K562 (cell line): ENCODE measurements around the gene BTBD2. TPM values are rescaled to one million over a fixed set of nuclear protein-coding genes. Genes with fewer than 3 reads are reported as not detected.

Source experiments
- BRCA1 ChIP-seq, 2 experiments: fragments of 450-650 bp in 1 of 2; sonication (generic) in 1 of 2; formaldehyde crosslinking in 1 of 2; IDR thresholded peaks; 2 replicates each; pipeline versions ENCODE4 v1.5.0 to v1.6.1; 2017 to 2020; ENCODE audit warnings: mild to moderate bottlenecking in 1 of 2, missing genetic modification reagents in 1 of 2
- BRF1 ChIP-seq: IDR thresholded peaks from 3 replicates; pipeline ENCODE4 v1.6.1; 2011; ENCODE audit warnings: borderline replicate concordance, mild to moderate bottlenecking; ENCODE audit not compliant: insufficient read length; ENCODE audit errors: extremely low read depth
- CBFA2T3 ChIP-seq: fragments of 450-650 bp; IDR thresholded peaks from 2 replicates; pipeline ENCODE4 v1.6.1; 2017
- CSDE1 ChIP-seq, 2 experiments: fragments of 450-650 bp; IDR thresholded peaks; 2 replicates each; pipeline ENCODE4 v1.6.1; 2016; ENCODE audit warnings: mild to moderate bottlenecking in 1 of 2
- ETV1 ChIP-seq: fragments of 450-650 bp; conservative IDR thresholded peaks from 2 replicates; pipeline ENCODE4 v1.6.1; 2016; ENCODE audit warnings: missing genetic modification characterization, control low read depth, low read depth, missing compliant biosample characterization
- JUND ChIP-seq, 2 experiments: IDR thresholded peaks; 2 replicates in 1 of 2; 3 replicates in 1 of 2; pipeline ENCODE4 v1.6.1; 2011; ENCODE audit warnings: borderline replicate concordance in 2 of 2, low read depth in 2 of 2, low read length in 2 of 2, improper control_type of control experiment in 1 of 2, missing biosample characterization in 1 of 2, missing genetic modification characterization in 1 of 2, missing genetic modification reagents in 1 of 2
- NCOA6 ChIP-seq: fragments of 450-650 bp; IDR thresholded peaks from 2 replicates; pipeline ENCODE4 v1.6.1; 2017; ENCODE audit warnings: mild to moderate bottlenecking
- POLR2H ChIP-seq: IDR thresholded peaks from 2 replicates; pipeline ENCODE4 v1.6.1; 2016; ENCODE audit warnings: missing genetic modification characterization, low read depth, mild to moderate bottlenecking, control low read depth, missing compliant biosample characterization, moderate library complexity
- PPARD ChIP-seq: fragments of 250-450 bp; sonication (Bioruptor Pico); IDR thresholded peaks from 2 replicates; pipeline ENCODE4 v1.8.0; 2022; ENCODE audit warnings: inconsistent platforms, mild to moderate bottlenecking, moderate library complexity
- SMAD1 ChIP-seq: fragments of 150-350 bp; IDR thresholded peaks from 2 replicates; pipeline ENCODE4 v1.6.1; 2014; ENCODE audit warnings: low read length, low read depth; ENCODE audit not compliant: partially characterized antibody
- ZEB2 ChIP-seq: fragments of 450-650 bp; IDR thresholded peaks from 2 replicates; pipeline ENCODE4 v1.6.1; 2016
- ZNF143 ChIP-seq: sonication (generic); formaldehyde crosslinking; IDR thresholded peaks from 2 replicates; pipeline ENCODE4 v1.9.0; 2022; ENCODE audit warnings: mild to moderate bottlenecking, missing genetic modification reagents
- ZNF764 ChIP-seq: fragments of 250-450 bp; sonication (Bioruptor Pico); IDR thresholded peaks from 2 replicates; pipeline ENCODE4 v1.4.0; 2020; ENCODE audit warnings: low read depth, mild to moderate bottlenecking, moderate library complexity
- polyA plus RNA-seq, 8 experiments: library from polyadenylated mRNA; depleted of rRNA in 4 of 8; stranded (reverse) in 5 of 8; unstranded in 3 of 8; fragments of >200 nt; fragmentation: Nextera tagmentation in 2 of 8; fragmentation: Illumina TruSeq in 1 of 8; extraction: Ambion mirVana in 2 of 8; extraction: Trizol in 1 of 8; gene quantifications; 2 replicates each; pipeline versions ENCODE4 v1.2.1 to v1.2.3, GENCODE V29; 2011 to 2014; ENCODE audit warnings: inconsistent platforms in 1 of 8, missing spikeins in 1 of 8
- total RNA-seq, 7 experiments: library from RNA; depleted of rRNA in 6 of 7; stranded (reverse); fragments of >200 nt in 6 of 7; fragmentation: Illumina TruSeq in 2 of 7; extraction: Trizol in 2 of 7; gene quantifications; 2 replicates each; pipeline versions ENCODE4 v1.2.1 to v1.2.3, GENCODE V29; 2011 to 2021; ENCODE audit warnings: low replicate concordance in 1 of 7
- TF ChIP-seq, protein P1 (sequence below): fragments of 250-450 bp; sonication (Bioruptor Pico); IDR thresholded peaks from 2 replicates; pipeline ENCODE4 v1.4.0; 2020
- TF ChIP-seq, protein P2 (sequence below), 2 experiments: fragments of 450-650 bp; IDR thresholded peaks; 2 replicates each; pipeline ENCODE4 v1.6.1; 2016
- TF ChIP-seq, protein P3 (sequence below): fragments of 200-800 bp; sonication (Bioruptor generic); IDR thresholded peaks from 2 replicates; pipeline ENCODE4 v1.6.1; 2017; ENCODE audit warnings: missing genetic modification characterization, missing compliant biosample characterization
- TF ChIP-seq, protein P4 (sequence below): fragments of 250-450 bp; sonication (Bioruptor Pico); IDR thresholded peaks from 2 replicates; pipeline ENCODE4 v1.8.0; 2022; ENCODE audit warnings: inconsistent platforms

The BTBD2 gene
- total and polyA plus RNA-seq, 9 of the 15 experiments (the other 6 are each of a cell fraction or from before 2014, with no cell fraction given) = 0.10 to 15.6 (median 6.9) TPM

DNA sequence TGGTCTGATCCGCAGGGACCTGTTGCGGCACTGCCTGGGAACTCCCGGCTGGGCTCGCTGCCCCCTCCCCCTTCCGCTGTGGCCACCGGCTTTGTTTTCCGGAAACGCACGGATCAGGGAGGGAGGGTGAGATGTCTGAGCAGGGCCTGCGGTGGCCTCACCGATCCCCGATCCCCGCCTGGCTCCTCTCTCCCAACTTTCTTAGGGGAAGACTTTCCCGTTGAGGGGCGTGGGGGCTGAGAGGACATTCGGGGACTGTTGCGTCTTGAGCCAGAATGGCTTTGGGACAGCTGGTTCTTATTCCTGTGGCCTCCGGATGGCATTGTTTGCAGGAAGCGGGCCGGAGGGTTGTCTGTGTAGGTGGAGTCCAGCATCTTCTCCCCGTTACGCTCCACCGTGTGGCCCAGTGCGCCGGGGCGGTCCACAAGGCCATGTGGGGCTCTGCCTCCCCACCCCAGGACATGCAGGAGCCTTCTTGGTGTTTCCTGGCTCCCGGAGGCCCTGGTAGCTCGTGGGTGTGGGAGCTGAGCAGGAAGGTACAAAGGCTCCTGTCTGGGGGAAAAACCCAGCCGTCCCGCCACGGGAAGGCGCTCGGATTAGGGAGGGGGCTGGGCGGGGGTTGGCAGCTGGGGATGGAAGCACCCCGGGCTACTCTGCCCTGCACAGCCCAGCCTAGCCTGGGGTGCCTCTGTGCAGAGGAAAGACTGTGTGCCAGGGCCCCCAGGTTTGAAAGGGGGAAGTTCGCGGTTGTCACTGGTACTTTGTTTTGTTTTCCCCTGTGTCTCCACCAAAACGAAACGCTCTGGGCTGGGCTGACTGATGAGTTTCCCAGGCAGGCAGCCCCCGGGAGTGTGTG, 73.2 kb downstream of the BTBD2 start (continued):
- TF ChIP-seq, protein P1, sequence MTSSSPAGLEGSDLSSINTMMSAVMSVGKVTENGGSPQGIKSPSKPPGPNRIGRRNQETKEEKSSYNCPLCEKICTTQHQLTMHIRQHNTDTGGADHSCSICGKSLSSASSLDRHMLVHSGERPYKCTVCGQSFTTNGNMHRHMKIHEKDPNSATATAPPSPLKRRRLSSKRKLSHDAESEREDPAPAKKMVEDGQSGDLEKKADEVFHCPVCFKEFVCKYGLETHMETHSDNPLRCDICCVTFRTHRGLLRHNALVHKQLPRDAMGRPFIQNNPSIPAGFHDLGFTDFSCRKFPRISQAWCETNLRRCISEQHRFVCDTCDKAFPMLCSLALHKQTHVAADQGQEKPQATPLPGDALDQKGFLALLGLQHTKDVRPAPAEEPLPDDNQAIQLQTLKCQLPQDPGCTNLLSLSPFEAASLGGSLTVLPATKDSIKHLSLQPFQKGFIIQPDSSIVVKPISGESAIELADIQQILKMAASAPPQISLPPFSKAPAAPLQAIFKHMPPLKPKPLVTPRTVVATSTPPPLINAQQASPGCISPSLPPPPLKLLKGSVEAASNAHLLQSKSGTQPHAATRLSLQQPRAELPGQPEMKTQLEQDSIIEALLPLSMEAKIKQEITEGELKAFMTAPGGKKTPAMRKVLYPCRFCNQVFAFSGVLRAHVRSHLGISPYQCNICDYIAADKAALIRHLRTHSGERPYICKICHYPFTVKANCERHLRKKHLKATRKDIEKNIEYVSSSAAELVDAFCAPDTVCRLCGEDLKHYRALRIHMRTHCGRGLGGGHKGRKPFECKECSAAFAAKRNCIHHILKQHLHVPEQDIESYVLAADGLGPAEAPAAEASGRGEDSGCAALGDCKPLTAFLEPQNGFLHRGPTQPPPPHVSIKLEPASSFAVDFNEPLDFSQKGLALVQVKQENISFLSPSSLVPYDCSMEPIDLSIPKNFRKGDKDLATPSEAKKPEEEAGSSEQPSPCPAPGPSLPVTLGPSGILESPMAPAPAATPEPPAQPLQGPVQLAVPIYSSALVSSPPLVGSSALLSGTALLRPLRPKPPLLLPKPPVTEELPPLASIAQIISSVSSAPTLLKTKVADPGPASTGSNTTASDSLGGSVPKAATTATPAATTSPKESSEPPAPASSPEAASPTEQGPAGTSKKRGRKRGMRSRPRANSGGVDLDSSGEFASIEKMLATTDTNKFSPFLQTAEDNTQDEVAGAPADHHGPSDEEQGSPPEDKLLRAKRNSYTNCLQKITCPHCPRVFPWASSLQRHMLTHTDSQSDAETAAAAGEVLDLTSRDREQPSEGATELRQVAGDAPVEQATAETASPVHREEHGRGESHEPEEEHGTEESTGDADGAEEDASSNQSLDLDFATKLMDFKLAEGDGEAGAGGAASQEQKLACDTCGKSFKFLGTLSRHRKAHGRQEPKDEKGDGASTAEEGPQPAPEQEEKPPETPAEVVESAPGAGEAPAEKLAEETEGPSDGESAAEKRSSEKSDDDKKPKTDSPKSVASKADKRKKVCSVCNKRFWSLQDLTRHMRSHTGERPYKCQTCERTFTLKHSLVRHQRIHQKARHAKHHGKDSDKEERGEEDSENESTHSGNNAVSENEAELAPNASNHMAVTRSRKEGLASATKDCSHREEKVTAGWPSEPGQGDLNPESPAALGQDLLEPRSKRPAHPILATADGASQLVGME = no peak
- TF ChIP-seq BRF1 (no peak), BRCA1 (IDR thresholded peaks at IDR 0.05) (no peak), BRCA1 (CRISPR knock-in tag; IDR thresholded peaks at IDR 0.05) (no peak), NCOA6 (no peak), ZEB2 (no peak), CBFA2T3 (no peak), JUND (IDR thresholded peaks at IDR 0.05; ENCODE audit: borderline replicate concordance, low read depth, low read length) (no peak), JUND (tag; IDR thresholded peaks at IDR 0.05; ENCODE audit: borderline replicate concordance, low read depth, low read length) (no peak), SMAD1 (no peak), CSDE1 (IDR thresholded peaks at IDR 0.05) (no peak), PPARD (no peak), ZNF143 (no peak), POLR2H (tag) (no peak), ZNF764 (CRISPR knock-in tag) (no peak), ETV1 (tag) (peak; percentile 88)
- TF ChIP-seq, protein P2, sequence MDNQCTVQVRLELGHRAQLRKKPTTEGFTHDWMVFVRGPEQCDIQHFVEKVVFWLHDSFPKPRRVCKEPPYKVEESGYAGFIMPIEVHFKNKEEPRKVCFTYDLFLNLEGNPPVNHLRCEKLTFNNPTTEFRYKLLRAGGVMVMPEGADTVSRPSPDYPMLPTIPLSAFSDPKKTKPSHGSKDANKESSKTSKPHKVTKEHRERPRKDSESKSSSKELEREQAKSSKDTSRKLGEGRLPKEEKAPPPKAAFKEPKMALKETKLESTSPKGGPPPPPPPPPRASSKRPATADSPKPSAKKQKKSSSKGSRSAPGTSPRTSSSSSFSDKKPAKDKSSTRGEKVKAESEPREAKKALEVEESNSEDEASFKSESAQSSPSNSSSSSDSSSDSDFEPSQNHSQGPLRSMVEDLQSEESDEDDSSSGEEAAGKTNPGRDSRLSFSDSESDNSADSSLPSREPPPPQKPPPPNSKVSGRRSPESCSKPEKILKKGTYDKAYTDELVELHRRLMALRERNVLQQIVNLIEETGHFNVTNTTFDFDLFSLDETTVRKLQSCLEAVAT (IDR thresholded peaks at IDR 0.05) = no peak
- TF ChIP-seq, protein P3, sequence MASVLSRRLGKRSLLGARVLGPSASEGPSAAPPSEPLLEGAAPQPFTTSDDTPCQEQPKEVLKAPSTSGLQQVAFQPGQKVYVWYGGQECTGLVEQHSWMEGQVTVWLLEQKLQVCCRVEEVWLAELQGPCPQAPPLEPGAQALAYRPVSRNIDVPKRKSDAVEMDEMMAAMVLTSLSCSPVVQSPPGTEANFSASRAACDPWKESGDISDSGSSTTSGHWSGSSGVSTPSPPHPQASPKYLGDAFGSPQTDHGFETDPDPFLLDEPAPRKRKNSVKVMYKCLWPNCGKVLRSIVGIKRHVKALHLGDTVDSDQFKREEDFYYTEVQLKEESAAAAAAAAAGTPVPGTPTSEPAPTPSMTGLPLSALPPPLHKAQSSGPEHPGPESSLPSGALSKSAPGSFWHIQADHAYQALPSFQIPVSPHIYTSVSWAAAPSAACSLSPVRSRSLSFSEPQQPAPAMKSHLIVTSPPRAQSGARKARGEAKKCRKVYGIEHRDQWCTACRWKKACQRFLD (CRISPR knock-in tag) = no peak
- TF ChIP-seq, protein P4, sequence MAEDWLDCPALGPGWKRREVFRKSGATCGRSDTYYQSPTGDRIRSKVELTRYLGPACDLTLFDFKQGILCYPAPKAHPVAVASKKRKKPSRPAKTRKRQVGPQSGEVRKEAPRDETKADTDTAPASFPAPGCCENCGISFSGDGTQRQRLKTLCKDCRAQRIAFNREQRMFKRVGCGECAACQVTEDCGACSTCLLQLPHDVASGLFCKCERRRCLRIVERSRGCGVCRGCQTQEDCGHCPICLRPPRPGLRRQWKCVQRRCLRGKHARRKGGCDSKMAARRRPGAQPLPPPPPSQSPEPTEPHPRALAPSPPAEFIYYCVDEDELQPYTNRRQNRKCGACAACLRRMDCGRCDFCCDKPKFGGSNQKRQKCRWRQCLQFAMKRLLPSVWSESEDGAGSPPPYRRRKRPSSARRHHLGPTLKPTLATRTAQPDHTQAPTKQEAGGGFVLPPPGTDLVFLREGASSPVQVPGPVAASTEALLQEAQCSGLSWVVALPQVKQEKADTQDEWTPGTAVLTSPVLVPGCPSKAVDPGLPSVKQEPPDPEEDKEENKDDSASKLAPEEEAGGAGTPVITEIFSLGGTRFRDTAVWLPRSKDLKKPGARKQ = no peak
